NT2/D1 (cell line): ENCODE measurements around the gene SPHKAP.

ENCODE experiments used
- YY1 ChIP-seq: IDR thresholded peaks from 2 replicates; pipeline ENCODE4 v1.6.1; 2011; ENCODE audit not compliant: insufficient read length, insufficient read depth
- ZNF274 ChIP-seq: IDR thresholded peaks from 2 replicates; pipeline ENCODE4 v1.6.1; 2011; ENCODE audit warnings: mild to moderate bottlenecking, low read depth, low read length

DNA sequence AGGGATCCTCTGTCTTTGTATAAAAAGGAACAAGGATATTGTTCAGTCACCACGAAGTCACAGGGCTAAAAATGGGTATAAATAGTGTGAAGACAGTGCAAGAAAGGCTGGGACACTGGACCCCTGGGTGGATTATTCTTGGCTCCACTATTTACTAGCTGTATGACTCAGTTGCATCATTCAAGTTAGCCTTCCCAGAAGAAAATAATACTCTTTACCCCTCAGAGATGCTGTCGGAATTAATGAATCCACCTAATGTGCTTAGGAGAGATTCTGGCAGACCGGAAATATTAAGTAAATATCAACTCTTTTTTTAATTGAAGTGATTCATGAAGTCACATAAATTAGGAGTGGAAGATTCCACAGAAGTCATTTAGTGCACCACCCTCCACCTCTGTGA lies 98.9 kb downstream of the SPHKAP start:
- TF ChIP-seq YY1, result no peak
- TF ChIP-seq ZNF274, result no peak
